ENCODE data around the gene CANT1.
"Not testable (repeated sequence)": the region's sequence is repeated elsewhere in the genome, so short reads cannot be mapped to it uniquely, and the experiment has no call there.

Gene CANT1

GRCh38 chr17:78956254-78956653 lies 53.3 kb downstream of the CANT1 start:
- DNase-seq = no peak

- DNase-seq = no peak
Observed at GRCh38 chr17:78954684-78955083, 54.9 kb downstream of the CANT1 start.

- no peak for DNase-seq
Observed at GRCh38 chr17:78953356-78954350, 55.9 kb downstream of the CANT1 start.

GRCh38 chr17:78952706-78953105 lies 56.9 kb downstream of the CANT1 start:
- no peak for DNase-seq

GRCh38 chr17:78951967-78952551 lies 57.5 kb downstream of the CANT1 start:
- DNase-seq = no peak

- no peak for DNase-seq
Observed at GRCh38 chr17:78950870-78951269, 58.7 kb downstream of the CANT1 start.

- DNase-seq = no peak
Observed at GRCh38 chr17:78947235-78948149, 62.1 kb downstream of the CANT1 start.

- no peak for DNase-seq
Observed at GRCh38 chr17:78946631-78947030, 62.9 kb downstream of the CANT1 start.

GRCh38 chr17:78946131-78946530 lies 63.4 kb downstream of the CANT1 start:
- DNase-seq = no peak

GRCh38 chr17:78945455-78945854 lies 64.1 kb downstream of the CANT1 start:
- DNase-seq = not testable (repeated sequence)

- DNase-seq = no peak
Observed at GRCh38 chr17:78944956-78945355, 64.6 kb downstream of the CANT1 start.

GRCh38 chr17:78944026-78944425 lies 65.5 kb downstream of the CANT1 start:
- no peak for DNase-seq

Data from 8988T (cell line).